H1 (cell line): ENCODE data around the gene CCDC18. TPM values are rescaled to one million over a fixed set of nuclear protein-coding genes. Genes with fewer than 3 reads are reported as not detected.

Experiments used
- CTCF ChIA-PET: fragments of 300-600 bp; sonication (Branson Sonifier 250); formaldehyde crosslinking; loops from one replicate; lab custom pipeline; 2021; ENCODE audit not compliant: partially characterized antibody; lab: Charles Lee
- POLR2A ChIA-PET: fragments of 300-600 bp; sonication (Branson Sonifier 250); formaldehyde crosslinking; loops from one replicate; lab custom pipeline; 2021; ENCODE audit warnings: inconsistent platforms; ENCODE audit not compliant: partially characterized antibody; lab: Charles Lee
- DNase-seq, 2 experiments: peaks; one replicate each; pipeline versions ENCODE4 v3.0.0 to v3.0.0-alpha.2; 2010 to 2022; ENCODE audit warnings: low spot score in 2 of 2, low read depth in 1 of 2, mixed read lengths in 1 of 2
- FAIRE-seq: peaks from 2 replicates; lab custom pipeline; 2011; peaks lifted over from hg19 to GRCh38; lab: Jason Lieb, UNC
- H2AFZ ChIP-seq: 2 replicates; pipeline ENCODE4 v1.8.1; 2012; ENCODE audit warnings: low read length, inconsistent platforms
- H2AK5ac ChIP-seq: 2 replicates; pipeline ENCODE4 v1.6.1; 2013; ENCODE audit warnings: low read depth, low read length
- H2BK120ac ChIP-seq: replicated peaks from 2 replicates; pipeline ENCODE3; 2013; ENCODE audit warnings: low read depth, low read length, inconsistent platforms
- H2BK12ac ChIP-seq: 2 replicates; pipeline ENCODE4 v1.6.1; 2013; ENCODE audit warnings: low read depth, low read length
- H2BK15ac ChIP-seq: 2 replicates; pipeline ENCODE4 v1.6.1; 2013; ENCODE audit warnings: low read length
- H2BK20ac ChIP-seq: 2 replicates; pipeline ENCODE4 v1.6.1; 2013; ENCODE audit warnings: low read length
- H2BK5ac ChIP-seq: 2 replicates; pipeline ENCODE4 v1.6.1; 2013; ENCODE audit warnings: low read depth, low read length
- H3K14ac ChIP-seq: 2 replicates; pipeline ENCODE4 v1.6.1; 2013; ENCODE audit warnings: inconsistent platforms; ENCODE audit not compliant: insufficient read length
- H3K18ac ChIP-seq: 2 replicates; pipeline ENCODE4 v1.6.1; 2013; ENCODE audit warnings: low read length; ENCODE audit errors: extremely low read depth
- H3K23ac ChIP-seq: 2 replicates; pipeline ENCODE4 v1.6.1; 2013; ENCODE audit warnings: inconsistent platforms; ENCODE audit not compliant: insufficient read length
- H3K23me2 ChIP-seq: 2 replicates; pipeline ENCODE4 v1.6.1; 2013; ENCODE audit warnings: low read depth, low read length
- H3K27ac ChIP-seq: 2 replicates; pipeline ENCODE4 v1.6.1; 2011; ENCODE audit warnings: low read depth, low read length, inconsistent platforms
- H3K27me3 ChIP-seq, 4 experiments: replicated peaks in 1 of 4; 1 replicate in 1 of 4; 2 replicates in 3 of 4; pipeline versions ENCODE4 v1.6.1 to v1.8.1; 2011 to 2013; ENCODE audit warnings: low read length in 3 of 4, mild to moderate bottlenecking in 3 of 4, inconsistent platforms in 2 of 4, mixed read lengths in 2 of 4, moderate library complexity in 1 of 4; ENCODE audit not compliant: control insufficient read depth in 3 of 4, insufficient read depth in 3 of 4; ENCODE audit errors: extremely low read depth in 1 of 4
- H3K36me3 ChIP-seq, 4 experiments: 2 replicates each; pipeline versions ENCODE4 v1.6.1 to v1.8.1; 2011 to 2013; ENCODE audit warnings: mild to moderate bottlenecking in 4 of 4, low read length in 3 of 4, moderate library complexity in 2 of 4, control low read depth in 1 of 4, inconsistent platforms in 1 of 4; ENCODE audit not compliant: insufficient read depth in 4 of 4, control insufficient read depth in 2 of 4
- H3K4ac ChIP-seq: replicated peaks from 2 replicates; pipeline ENCODE3; 2013; ENCODE audit warnings: low read length, low read depth, mixed read lengths, inconsistent platforms; ENCODE audit not compliant: insufficient read length
- H3K4me1 ChIP-seq, 4 experiments: replicated peaks in 1 of 4; 1 replicate in 1 of 4; 2 replicates in 3 of 4; pipeline versions ENCODE4 v1.6.1 to v1.8.1; 2011 to 2013; ENCODE audit warnings: low read length in 3 of 4, inconsistent platforms in 2 of 4, mixed read lengths in 1 of 4; ENCODE audit not compliant: insufficient read depth in 4 of 4, control insufficient read depth in 3 of 4
- H3K4me2 ChIP-seq, 2 experiments: 2 replicates each; pipeline versions ENCODE4 v1.6.1 to v1.8.1; 2011 to 2013; ENCODE audit warnings: low read depth in 2 of 2, low read length in 2 of 2, control low read depth in 1 of 2, inconsistent platforms in 1 of 2, mild to moderate bottlenecking in 1 of 2; ENCODE audit not compliant: insufficient read depth in 1 of 2
- H3K4me3 ChIP-seq, 4 experiments: fragments of 200-600, 300-600 bp in 1 of 4; sonication (generic), shearing (Covaris generic), sonication (Bioruptor Twin) in 1 of 4; 2 replicates each; pipeline versions ENCODE4 v1.5.1 to v1.8.1; 2011 to 2016; ENCODE audit warnings: low read length in 4 of 4, low read depth in 3 of 4, control low read depth in 2 of 4, inconsistent platforms in 2 of 4, mild to moderate bottlenecking in 2 of 4, mixed read lengths in 1 of 4, moderate library complexity in 1 of 4; ENCODE audit not compliant: insufficient read depth in 2 of 4; ENCODE audit errors: extremely low read depth in 1 of 4
- H3K56ac ChIP-seq: replicated peaks from 2 replicates; pipeline ENCODE3; 2013; ENCODE audit warnings: low read depth, mild to moderate bottlenecking, mixed read lengths, low read length, inconsistent platforms; ENCODE audit not compliant: insufficient read length
- H3K79me1 ChIP-seq: 2 replicates; pipeline ENCODE4 v1.6.1; 2013; ENCODE audit warnings: low read depth, low read length, control low read depth
- H3K79me2 ChIP-seq, 2 experiments: 2 replicates each; pipeline versions ENCODE4 v1.6.1 to v1.8.1; 2012 to 2013; ENCODE audit warnings: low read length in 2 of 2, mild to moderate bottlenecking in 2 of 2, inconsistent platforms in 1 of 2; ENCODE audit not compliant: insufficient read depth in 2 of 2, control insufficient read depth in 1 of 2
- H3K9ac ChIP-seq, 4 experiments: replicated peaks in 1 of 4; 1 replicate in 1 of 4; 2 replicates in 3 of 4; pipeline versions ENCODE4 v1.6.1 to v1.8.1; 2011 to 2013; ENCODE audit warnings: low read depth in 3 of 4, low read length in 3 of 4, control low read depth in 2 of 4, mild to moderate bottlenecking in 2 of 4, moderate library complexity in 2 of 4, inconsistent platforms in 1 of 4; ENCODE audit errors: extremely low read depth in 1 of 4
- H3K9me3 ChIP-seq, 2 experiments: 2 replicates each; pipeline versions ENCODE4 v1.6.1 to v1.8.1; 2012 to 2013; ENCODE audit warnings: mild to moderate bottlenecking in 2 of 2, moderate library complexity in 2 of 2, control low read depth in 1 of 2, inconsistent platforms in 1 of 2, low read depth in 1 of 2, low read length in 1 of 2, mixed read lengths in 1 of 2; ENCODE audit not compliant: insufficient read depth in 2 of 2
- H4K20me1 ChIP-seq, 2 experiments: replicated peaks in 1 of 2; 2 replicates each; pipeline versions ENCODE3 to v1.8.1; 2011 to 2013; ENCODE audit warnings: inconsistent platforms in 2 of 2, low read length in 2 of 2, mild to moderate bottlenecking in 1 of 2; ENCODE audit not compliant: insufficient read depth in 2 of 2, control insufficient read depth in 1 of 2
- H4K5ac ChIP-seq: 2 replicates; pipeline ENCODE4 v1.6.1; 2013; ENCODE audit warnings: low read length, low read depth, mixed read lengths, inconsistent platforms; ENCODE audit not compliant: insufficient read length
- H4K8ac ChIP-seq: 2 replicates; pipeline ENCODE4 v1.8.0; 2013; ENCODE audit warnings: mild to moderate bottlenecking, moderate library complexity, low read length, inconsistent platforms; ENCODE audit not compliant: insufficient read depth; ENCODE audit errors: extremely low read depth
- H4K91ac ChIP-seq: replicated peaks from 2 replicates; pipeline ENCODE3; 2013; ENCODE audit warnings: low read length, mixed read lengths, inconsistent platforms; ENCODE audit not compliant: insufficient read length
- CEBPB ChIP-seq: IDR thresholded peaks from 2 replicates; pipeline ENCODE4 v1.6.1; 2012; ENCODE audit warnings: low read depth, low read length
- CREB1 ChIP-seq: IDR thresholded peaks from 2 replicates; pipeline ENCODE4 v1.6.1; 2012; ENCODE audit warnings: inconsistent platforms
- FOSL1 ChIP-seq: IDR thresholded peaks from 2 replicates; pipeline ENCODE4 v1.6.1; 2011; ENCODE audit warnings: mild to moderate bottlenecking, low read depth, low read length, moderate library complexity; ENCODE audit not compliant: insufficient read depth
- HDAC2 ChIP-seq, 2 experiments: fragments of 300-600 bp in 1 of 2; sonication (generic) in 1 of 2; IDR thresholded peaks; 2 replicates each; pipeline ENCODE4 v1.6.1; 2011 to 2012; ENCODE audit warnings: low read depth in 2 of 2, low read length in 2 of 2, mild to moderate bottlenecking in 2 of 2, moderate library complexity in 2 of 2, borderline replicate concordance in 1 of 2, inconsistent platforms in 1 of 2
- MAFK ChIP-seq: IDR thresholded peaks from 2 replicates; pipeline ENCODE4 v1.6.1; 2012; ENCODE audit warnings: low read depth, mild to moderate bottlenecking, improper control_type of control experiment, low read length
- NRF1 ChIP-seq: IDR thresholded peaks from 2 replicates; pipeline ENCODE4 v1.6.1; 2011; ENCODE audit warnings: mild to moderate bottlenecking, low read depth, low read length, improper control_type of control experiment
- SUZ12 ChIP-seq: fragments of 200-600 bp; sonication (generic); IDR thresholded peaks from 2 replicates; pipeline ENCODE4 v1.6.1; 2012; ENCODE audit warnings: mild to moderate bottlenecking, inconsistent platforms, low read length, moderate library complexity, mixed read lengths
- TAF1 ChIP-seq: IDR thresholded peaks from 2 replicates; pipeline ENCODE4 v1.6.1; 2011; ENCODE audit warnings: mild to moderate bottlenecking, low read depth, low read length
- TBP ChIP-seq: IDR thresholded peaks from 2 replicates; pipeline ENCODE4 v1.6.1; 2011; ENCODE audit warnings: low read depth, low read length, improper control_type of control experiment
- TEAD4 ChIP-seq: IDR thresholded peaks from 2 replicates; pipeline ENCODE4 v1.6.1; 2012; ENCODE audit warnings: low read depth, low read length, inconsistent platforms, mixed read lengths
- ZNF274 ChIP-seq: IDR thresholded peaks from 2 replicates; pipeline ENCODE4 v1.7.0; 2012; ENCODE audit warnings: low read length, borderline replicate concordance; ENCODE audit errors: extremely low read depth
- WGBS, 2 experiments: shearing (Covaris generic) in 1 of 2; methylation state at CpG; one replicate each; pipeline versions ENCODE4 v1.1.6 to v1.1.7; 2013 to 2015; ENCODE audit warnings: low lambda C conversion rate in 2 of 2, mixed read lengths in 2 of 2, inconsistent platforms in 1 of 2, low coverage in 1 of 2, missing lambda C conversion rate in 1 of 2; ENCODE audit not compliant: insufficient replicate concordance in 2 of 2, insufficient coverage in 1 of 2, insufficient read length in 1 of 2; ENCODE audit errors: extremely low coverage in 1 of 2, missing lambda C conversion rate in 1 of 2; 5-methylcytosine and 5-hydroxymethylcytosine counted together
- polyA plus RNA-seq, 7 experiments: library from polyadenylated mRNA; depleted of rRNA in 3 of 7; stranded (reverse) in 5 of 7; unstranded in 2 of 7; fragments of >200 nt in 5 of 7; fragments of 200-250 nt in 2 of 7; gene quantifications; 1 replicate in 5 of 7; 2 replicates in 1 of 7; 4 replicates in 1 of 7; pipeline versions ENCODE4 v1.2.1 to v1.2.3, GENCODE V29; 2011 to 2013; ENCODE audit warnings: missing spikeins in 2 of 7, mixed read lengths in 2 of 7
- total RNA-seq: library from RNA; stranded (reverse); fragmentation: NEBNext Ultra II Directional; extraction: Animal tissue kit (Norgen Biotek cat#: 25700); gene quantifications from 2 replicates; pipeline ENCODE4 v1.2.1, GENCODE V29; 2021
- TF ChIP-seq, protein P1 (sequence below): IDR thresholded peaks from 2 replicates; pipeline ENCODE4 v1.6.1; 2012; ENCODE audit warnings: inconsistent platforms

The CCDC18 gene
- total and polyA plus RNA-seq, 2 of the 8 experiments (the other 6 are each of a cell fraction or from before 2014, with no cell fraction given): 3.0 to 21.2 TPM

DNA sequence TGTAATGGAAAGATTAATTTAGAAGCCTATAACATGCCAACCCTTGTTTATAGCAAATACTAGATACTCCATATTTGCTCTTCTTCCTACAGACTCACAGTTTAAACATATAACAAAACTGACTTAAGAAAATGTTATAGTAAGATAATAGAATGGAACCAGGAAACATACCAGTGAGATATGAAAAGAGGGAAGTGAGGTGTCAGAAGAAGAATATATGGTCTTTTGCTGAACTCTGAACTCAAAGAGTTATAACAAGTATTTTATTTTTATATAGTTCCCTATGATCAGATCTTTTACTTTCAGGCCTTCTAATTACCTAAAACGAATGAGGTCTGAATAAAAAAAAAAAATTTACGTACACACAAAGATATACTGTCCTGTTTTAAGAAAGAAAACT is 21.2 kb upstream of the CCDC18 start:
- no peaks in the 10 kb centered on the region; a peak in 1 of 7 replicates for H3K4me1 ChIP-seq
- H2BK20ac ChIP-seq: no peak overlapping the region
- H3K4ac ChIP-seq: no peak overlapping the region
- H2BK12ac ChIP-seq: no peak overlapping the region
- H3K23me2 ChIP-seq: no peaks in the 10 kb centered on the region
- POLR2A ChIA-PET: interaction anchor here (1.2 to 2.6 kb wide), 5 partner anchors 9 to 186 kb away, joined by 3 to 8 read pairs (median 3); partner anchors contain the start of gene DR1
- H2BK15ac ChIP-seq: no peak overlapping the region
- no peak overlapping the region for H2BK120ac ChIP-seq
- no peak overlapping the region for H3K9ac ChIP-seq
- 72% methylated on average over 2 of the region's 2 CpGs; no CpG with 5 or more reads in 1 of the 2 experiments for WGBS, 2 experiments
- FAIRE-seq (no peak), DNase-seq (no peak)
- H3K36me3 ChIP-seq: peaks cover 0 to 22% (median 2%) of the 10 kb centered on the region in 4 experiments; a peak in 4 of 8 replicates
- H3K14ac ChIP-seq: no peak overlapping the region
- no peak overlapping the region for H3K4me3 ChIP-seq
- no peak overlapping the region for H3K18ac ChIP-seq
- no peak overlapping the region for H2AK5ac ChIP-seq
- no peak overlapping the region for H3K23ac ChIP-seq
- no peak overlapping the region for H2BK5ac ChIP-seq
- H2AFZ ChIP-seq: no peak overlapping the region
- H3K27ac ChIP-seq: no peak overlapping the region
- H3K27me3 ChIP-seq: no peaks in the 10 kb centered on the region
- no peak overlapping the region for H3K4me2 ChIP-seq
- peaks cover 0 to 3% of the 10 kb centered on the region in 2 experiments; a peak in 1 of 4 replicates for H3K79me2 ChIP-seq
- H4K91ac ChIP-seq: no peak overlapping the region
- CTCF ChIA-PET: interaction anchor here (1.8 kb wide), 1 partner anchor 8 kb away, joined by 3 read pairs; no protein-coding TSS in a partner anchor
- H4K5ac ChIP-seq: no peak overlapping the region
- H3K56ac ChIP-seq: no peak overlapping the region
- H3K9me3 ChIP-seq: no peaks in the 10 kb centered on the region
- no peak overlapping the region for H4K8ac ChIP-seq
- no peaks in the 10 kb centered on the region for H3K79me1 ChIP-seq
- no peaks in the 10 kb centered on the region for H4K20me1 ChIP-seq
- TF ChIP-seq SUZ12 (no peak), TBP (no peak), TEAD4 (no peak), CEBPB (no peak), ZNF274 (no peak), HDAC2 (IDR thresholded peaks at IDR 0.05; ENCODE audit: borderline replicate concordance in 1 of 2, low read depth in 2 of 2, low read length in 2 of 2) (no peak), NRF1 (no peak), TAF1 (no peak), FOSL1 (no peak), MAFK (no peak), CREB1 (no peak)
- TF ChIP-seq, protein P1, sequence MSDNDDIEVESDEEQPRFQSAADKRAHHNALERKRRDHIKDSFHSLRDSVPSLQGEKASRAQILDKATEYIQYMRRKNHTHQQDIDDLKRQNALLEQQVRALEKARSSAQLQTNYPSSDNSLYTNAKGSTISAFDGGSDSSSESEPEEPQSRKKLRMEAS: no peak
